Prostate gland (tissue), 2 donors: ENCODE measurements around the gene SLC17A9.

ENCODE experiments used
- CTCF ChIP-seq, 4 experiments: fragments of 200-600 bp in 2 of 4; fragments of 450-650 bp in 2 of 4; sonication (generic) in 2 of 4; IDR thresholded peaks; 1 replicate in 3 of 4; 2 replicates in 1 of 4; pipeline ENCODE4 v1.5.1; 2016 to 2019; ENCODE audit warnings: antibody characterized with exemption in 4 of 4, mild to moderate bottlenecking in 2 of 4, moderate library complexity in 2 of 4
- POLR2A ChIP-seq: fragments of 450-650 bp; IDR thresholded peaks from one replicate; pipeline ENCODE4 v1.6.1; 2016; ENCODE audit warnings: antibody characterized with exemption, mild to moderate bottlenecking

- peak; percentile 60 to 92 (median 72) for TF ChIP-seq CTCF (IDR thresholded peaks at IDR 0.05)
- TF ChIP-seq POLR2A, result peak; percentile 82
Observed at GRCh38 chr20:62926229-62927127, 26.0 kb upstream of the SLC17A9 start, which contains the start of gene DIDO1.
